Liver (tissue), 9 donors: ENCODE results near the gene SPTBN1. TPM values are rescaled to one million over a fixed set of nuclear protein-coding genes. Genes with fewer than 3 reads are reported as not detected.

Source experiments
- DNase-seq: peaks from one replicate; pipeline ENCODE4 v3.0.0-alpha.2; 2017; ENCODE audit warnings: low spot score
- H3K27ac ChIP-seq, 2 donors: one replicate each; pipeline ENCODE4 v1.7.0; 2013; ENCODE audit warnings: inconsistent platforms in 2 of 2, low read length in 2 of 2, control low read depth in 1 of 2, low read depth in 1 of 2, mild to moderate bottlenecking in 1 of 2
- H3K27me3 ChIP-seq, 4 donors: one replicate each; pipeline versions ENCODE4 v1.6.1 to v1.7.0; 2013; ENCODE audit warnings: low read length in 3 of 4, inconsistent platforms in 1 of 4, mild to moderate bottlenecking in 1 of 4, moderate library complexity in 1 of 4; ENCODE audit not compliant: control insufficient read depth in 4 of 4, insufficient read depth in 4 of 4
- H3K36me3 ChIP-seq, 4 donors: one replicate each; pipeline versions ENCODE4 v1.6.1 to v1.7.0; 2013; ENCODE audit warnings: low read length in 3 of 4, mild to moderate bottlenecking in 3 of 4, low read depth in 1 of 4, moderate library complexity in 1 of 4; ENCODE audit not compliant: control insufficient read depth in 4 of 4, insufficient read depth in 3 of 4
- H3K4me1 ChIP-seq, 4 donors: one replicate each; pipeline versions ENCODE4 v1.6.1 to v1.7.0; 2013; ENCODE audit warnings: low read length in 3 of 4, mild to moderate bottlenecking in 3 of 4, moderate library complexity in 1 of 4; ENCODE audit not compliant: control insufficient read depth in 4 of 4, insufficient read depth in 4 of 4
- H3K4me3 ChIP-seq, 3 donors: one replicate each; pipeline versions ENCODE4 v1.6.1 to v1.7.0; 2013; ENCODE audit warnings: low read length in 3 of 3, control low read depth in 1 of 3, low read depth in 1 of 3, mild to moderate bottlenecking in 1 of 3
- H3K9ac ChIP-seq, 2 donors: one replicate each; pipeline ENCODE4 v1.7.0; 2013; ENCODE audit warnings: low read length in 2 of 2, mild to moderate bottlenecking in 2 of 2, moderate library complexity in 2 of 2, control low read depth in 1 of 2, low read depth in 1 of 2
- H3K9me3 ChIP-seq, 4 donors: one replicate each; pipeline versions ENCODE4 v1.6.1 to v1.7.0; 2013; ENCODE audit warnings: low read length in 3 of 4; ENCODE audit not compliant: control insufficient read depth in 4 of 4
- CTCF ChIP-seq: fragments of 150-350 bp; IDR thresholded peaks from 2 replicates; pipeline ENCODE4 v1.5.1; 2017; ENCODE audit warnings: improper control_type of control experiment, low read depth, low read length; ENCODE audit not compliant: missing input control
- EGR1 ChIP-seq, 2 donors: IDR thresholded peaks; 2 replicates each; pipeline ENCODE4 v1.6.1; 2016 to 2018; ENCODE audit warnings: antibody characterized with exemption in 2 of 2, low read depth in 2 of 2
- FOXA1 ChIP-seq: IDR thresholded peaks from 2 replicates; pipeline ENCODE4 v1.6.1; 2016; ENCODE audit warnings: antibody characterized with exemption
- FOXA2 ChIP-seq: IDR thresholded peaks from 2 replicates; pipeline ENCODE4 v1.6.1; 2016; ENCODE audit warnings: antibody characterized with exemption
- GABPA ChIP-seq, 2 donors: IDR thresholded peaks in 1 of 2; conservative IDR thresholded peaks in 1 of 2; 2 replicates each; pipeline ENCODE4 v1.6.1; 2016; ENCODE audit warnings: antibody characterized with exemption in 2 of 2, mild to moderate bottlenecking in 1 of 2, moderate library complexity in 1 of 2
- HNF4A ChIP-seq, 2 donors: conservative IDR thresholded peaks; 2 replicates each; pipeline ENCODE4 v1.6.1; 2016; ENCODE audit warnings: antibody characterized with exemption in 2 of 2, mild to moderate bottlenecking in 2 of 2
- HNF4G ChIP-seq: IDR thresholded peaks from 2 replicates; pipeline ENCODE4 v1.6.1; 2016; ENCODE audit warnings: antibody characterized with exemption
- JUND ChIP-seq, 2 donors: IDR thresholded peaks; 2 replicates each; pipeline ENCODE4 v1.6.1; 2016; ENCODE audit warnings: antibody characterized with exemption in 2 of 2
- NR2F2 ChIP-seq: IDR thresholded peaks from 2 replicates; pipeline ENCODE4 v1.6.1; 2016; ENCODE audit warnings: antibody characterized with exemption
- RAD21 ChIP-seq, 2 donors: IDR thresholded peaks; 2 replicates each; pipeline ENCODE4 v1.6.1; 2016; ENCODE audit warnings: antibody characterized with exemption in 2 of 2, mild to moderate bottlenecking in 2 of 2
- RXRA ChIP-seq, 2 donors: IDR thresholded peaks; 2 replicates each; pipeline ENCODE4 v1.6.1; 2017 to 2018; ENCODE audit warnings: antibody characterized with exemption in 2 of 2, mild to moderate bottlenecking in 1 of 2
- SP1 ChIP-seq: IDR thresholded peaks from 2 replicates; pipeline ENCODE4 v1.6.1; 2018; ENCODE audit warnings: antibody characterized with exemption, mild to moderate bottlenecking
- TAF1 ChIP-seq: conservative IDR thresholded peaks from 2 replicates; pipeline ENCODE4 v1.6.1; 2016; ENCODE audit warnings: antibody characterized with exemption, mild to moderate bottlenecking
- YY1 ChIP-seq: IDR thresholded peaks from 2 replicates; pipeline ENCODE4 v1.6.1; 2016; ENCODE audit warnings: antibody characterized with exemption, mild to moderate bottlenecking
- WGBS: extraction: QIAGEN DNeasy Blood & Tissue Kit; methylation state at CpG from one replicate; pipeline ENCODE4 v1.1.7; 2013; 5-methylcytosine and 5-hydroxymethylcytosine counted together
- polyA plus RNA-seq, 2 donors: library from polyadenylated mRNA; stranded (reverse) in 1 of 2; unstranded in 1 of 2; fragments of 200-250 nt in 1 of 2; fragments of >200 nt in 1 of 2; fragmentation: Nextera tagmentation in 1 of 2; extraction: Ambion mirVana in 1 of 2; gene quantifications; one replicate each; pipeline versions ENCODE4 v1.2.1 to v1.2.3, GENCODE V29; 2013 to 2015
- total RNA-seq, 2 donors: library from RNA; depleted of rRNA; stranded (reverse); fragments of >200 nt; gene quantifications; one replicate each; pipeline ENCODE4 v1.2.3, GENCODE V29; 2014
- TF ChIP-seq, protein P1 (sequence below): IDR thresholded peaks from 2 replicates; pipeline ENCODE4 v1.6.1; 2016; ENCODE audit warnings: antibody characterized with exemption, mild to moderate bottlenecking
- TF ChIP-seq, protein P2 (sequence below): IDR thresholded peaks from 2 replicates; pipeline ENCODE4 v1.6.1; 2016; ENCODE audit warnings: antibody characterized with exemption
- TF ChIP-seq, protein P3 (sequence below): IDR thresholded peaks from 2 replicates; pipeline ENCODE4 v1.6.1; 2016; ENCODE audit warnings: antibody characterized with exemption
- donor health status: healthy.
- donor health status: healthy.
- donor health status: healthy.
- donor health status: healthy.
- donor health status: healthy.

SPTBN1 gene
- total and polyA plus RNA-seq, 4 donors: 44.8 to 191 (median 75.9) TPM

DNA sequence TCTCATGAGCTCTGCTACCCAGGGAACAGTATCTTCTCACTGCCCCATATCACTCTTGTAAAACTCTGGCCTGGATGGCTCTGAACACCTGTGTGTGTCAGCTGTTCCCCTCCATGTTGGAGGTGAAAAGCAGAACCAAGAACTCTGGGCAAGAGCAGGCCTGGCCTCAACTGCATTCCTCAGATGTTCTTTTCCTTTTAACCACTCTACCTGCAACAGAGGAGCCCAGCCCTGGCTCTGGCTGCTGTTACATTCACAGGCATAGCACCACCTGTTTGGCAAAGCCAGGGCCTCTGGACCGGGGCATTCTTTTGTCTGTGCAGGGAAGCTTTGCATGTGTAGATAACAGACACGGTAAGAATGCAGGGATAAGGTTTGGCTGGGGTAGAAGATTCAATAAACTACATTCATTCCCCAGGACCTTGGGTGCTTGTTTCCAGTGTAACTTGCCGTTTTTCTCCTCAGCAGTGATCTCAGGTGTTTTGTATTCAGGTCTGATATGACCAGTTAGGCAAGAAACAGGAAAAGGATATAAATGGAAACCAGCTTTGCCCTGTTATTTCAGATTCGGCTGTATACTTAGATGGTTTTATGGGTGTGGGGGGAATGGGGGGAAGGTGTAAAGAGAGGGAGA is 95.1 kb downstream of the SPTBN1 start:
- peaks cover 10 to 31% (median 13%) of the 10 kb centered on the region in 4 donors for H3K4me1 ChIP-seq
- no peaks in the 10 kb centered on the region for H3K27me3 ChIP-seq
- no peak overlapping the region for H3K9ac ChIP-seq
- H3K4me3 ChIP-seq: no peak overlapping the region
- H3K27ac ChIP-seq: peak overlapping the region; percentile 22 to 31
- no peak for DNase-seq
- H3K36me3 ChIP-seq: no peaks in the 10 kb centered on the region
- TF ChIP-seq NR2F2 (no peak), CTCF (no peak), JUND (IDR thresholded peaks at IDR 0.05) (no peak), FOXA2 (no peak), TAF1 (no peak), GABPA (IDR thresholded peaks at IDR 0.05 in 1 of 2, conservative IDR thresholded peaks at IDR 0.05 in 1 of 2) (no peak), RAD21 (IDR thresholded peaks at IDR 0.05) (no peak), RXRA (IDR thresholded peaks at IDR 0.05) (no peak), FOXA1 (no peak), YY1 (no peak), SP1 (no peak), HNF4G (no peak)
- TF ChIP-seq, protein P1, sequence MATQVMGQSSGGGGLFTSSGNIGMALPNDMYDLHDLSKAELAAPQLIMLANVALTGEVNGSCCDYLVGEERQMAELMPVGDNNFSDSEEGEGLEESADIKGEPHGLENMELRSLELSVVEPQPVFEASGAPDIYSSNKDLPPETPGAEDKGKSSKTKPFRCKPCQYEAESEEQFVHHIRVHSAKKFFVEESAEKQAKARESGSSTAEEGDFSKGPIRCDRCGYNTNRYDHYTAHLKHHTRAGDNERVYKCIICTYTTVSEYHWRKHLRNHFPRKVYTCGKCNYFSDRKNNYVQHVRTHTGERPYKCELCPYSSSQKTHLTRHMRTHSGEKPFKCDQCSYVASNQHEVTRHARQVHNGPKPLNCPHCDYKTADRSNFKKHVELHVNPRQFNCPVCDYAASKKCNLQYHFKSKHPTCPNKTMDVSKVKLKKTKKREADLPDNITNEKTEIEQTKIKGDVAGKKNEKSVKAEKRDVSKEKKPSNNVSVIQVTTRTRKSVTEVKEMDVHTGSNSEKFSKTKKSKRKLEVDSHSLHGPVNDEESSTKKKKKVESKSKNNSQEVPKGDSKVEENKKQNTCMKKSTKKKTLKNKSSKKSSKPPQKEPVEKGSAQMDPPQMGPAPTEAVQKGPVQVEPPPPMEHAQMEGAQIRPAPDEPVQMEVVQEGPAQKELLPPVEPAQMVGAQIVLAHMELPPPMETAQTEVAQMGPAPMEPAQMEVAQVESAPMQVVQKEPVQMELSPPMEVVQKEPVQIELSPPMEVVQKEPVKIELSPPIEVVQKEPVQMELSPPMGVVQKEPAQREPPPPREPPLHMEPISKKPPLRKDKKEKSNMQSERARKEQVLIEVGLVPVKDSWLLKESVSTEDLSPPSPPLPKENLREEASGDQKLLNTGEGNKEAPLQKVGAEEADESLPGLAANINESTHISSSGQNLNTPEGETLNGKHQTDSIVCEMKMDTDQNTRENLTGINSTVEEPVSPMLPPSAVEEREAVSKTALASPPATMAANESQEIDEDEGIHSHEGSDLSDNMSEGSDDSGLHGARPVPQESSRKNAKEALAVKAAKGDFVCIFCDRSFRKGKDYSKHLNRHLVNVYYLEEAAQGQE: no peak
- TF ChIP-seq, protein P2, sequence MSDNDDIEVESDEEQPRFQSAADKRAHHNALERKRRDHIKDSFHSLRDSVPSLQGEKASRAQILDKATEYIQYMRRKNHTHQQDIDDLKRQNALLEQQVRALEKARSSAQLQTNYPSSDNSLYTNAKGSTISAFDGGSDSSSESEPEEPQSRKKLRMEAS: no peak
- WGBS: 48% methylated on average over 4 of the region's 4 CpGs
- no peaks in the 10 kb centered on the region for H3K9me3 ChIP-seq

GRCh38 chr2:54553075-54553474 is 96.9 kb downstream of the SPTBN1 start:
- Histone ChIP-seq H3K27me3 (no peaks in the 10 kb centered on the region), H3K9me3 (no peaks in the 10 kb centered on the region), H3K36me3 (no peaks in the 10 kb centered on the region), H3K4me1 (peaks cover 8 to 30% (median 9%) of the 10 kb centered on the region in 4 donors), H3K4me3 (no peak overlapping the region), H3K9ac (no peak overlapping the region), H3K27ac (no peak overlapping the region)
- WGBS: 92% methylated on average over 2 of the region's 2 CpGs
- no peak for DNase-seq
- TF ChIP-seq SP1: no peak
- no peak for TF ChIP-seq JUND (IDR thresholded peaks at IDR 0.05)
- no peak for TF ChIP-seq GABPA (IDR thresholded peaks at IDR 0.05 in 1 of 2, conservative IDR thresholded peaks at IDR 0.05 in 1 of 2)
- TF ChIP-seq, protein P3, sequence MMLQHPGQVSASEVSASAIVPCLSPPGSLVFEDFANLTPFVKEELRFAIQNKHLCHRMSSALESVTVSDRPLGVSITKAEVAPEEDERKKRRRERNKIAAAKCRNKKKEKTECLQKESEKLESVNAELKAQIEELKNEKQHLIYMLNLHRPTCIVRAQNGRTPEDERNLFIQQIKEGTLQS: no peak
- TF ChIP-seq, protein P2: no peak
- TF ChIP-seq YY1: no peak
- TF ChIP-seq, protein P1: no peak
- no peak for TF ChIP-seq NR2F2
- no peak for TF ChIP-seq HNF4G
- no peak for TF ChIP-seq HNF4A (conservative IDR thresholded peaks at IDR 0.05)
- no peak for TF ChIP-seq EGR1 (IDR thresholded peaks at IDR 0.05; ENCODE audit: low read depth in 2 of 2)
- TF ChIP-seq RXRA (IDR thresholded peaks at IDR 0.05): no peak
- TF ChIP-seq CTCF: no peak
- TF ChIP-seq RAD21 (IDR thresholded peaks at IDR 0.05): no peak
- no peak for TF ChIP-seq FOXA2
- no peak for TF ChIP-seq FOXA1
- TF ChIP-seq TAF1: no peak
